Naive thymus-derived CD8-positive, alpha-beta T cell (primary cell): ENCODE data around the gene TBX19. TPM values are rescaled to one million over a fixed set of nuclear protein-coding genes. Genes with fewer than 3 reads are reported as not detected.

Experiments
- ATAC-seq, 2 donors: fragments of 150-1000 bp; cut with Tn5 transposase in 1 of 2; sonication (Bioruptor Pico), chemical (Tn5 transposase) in 1 of 2; 1 replicate in 1 of 2; 2 replicates in 1 of 2; pipeline ENCODE4 v1.10.0; 2021; ENCODE audit warnings: mild to moderate bottlenecking in 2 of 2, moderate library complexity in 2 of 2
- POLR2A ChIA-PET: fragments of 350-600 bp; sonication (Branson Sonifier 250); formaldehyde crosslinking; loops from one replicate; lab custom pipeline; 2021; ENCODE audit warnings: antibody characterized with exemption; lab: Charles Lee
- DNase-seq, 10 donors: peaks; one replicate each; pipeline versions ENCODE4 v3.0.0 to v3.0.0-alpha.2; 2020 to 2022
- H3K27ac Mint-ChIP-seq, 10 donors: one replicate each; pipeline ENCODE4 v1.8.0; 2020 to 2022; ENCODE audit warnings: mild to moderate bottlenecking in 10 of 10, mixed read lengths in 10 of 10, moderate library complexity in 4 of 10, inconsistent platforms in 1 of 10
- H3K27me3 Mint-ChIP-seq, 5 donors: one replicate each; pipeline ENCODE4 v1.8.0; 2021 to 2022; ENCODE audit warnings: mixed read lengths in 5 of 5
- H3K36me3 Mint-ChIP-seq, 3 donors: one replicate each; pipeline ENCODE4 v1.8.0; 2020 to 2022; ENCODE audit warnings: mixed read lengths in 3 of 3, mild to moderate bottlenecking in 2 of 3, inconsistent platforms in 1 of 3
- H3K4me1 Mint-ChIP-seq, 4 donors: one replicate each; pipeline ENCODE4 v1.8.0; 2021 to 2022; ENCODE audit warnings: mixed read lengths in 4 of 4
- H3K4me3 Mint-ChIP-seq, 10 donors: one replicate each; pipeline ENCODE4 v1.8.0; 2020 to 2022; ENCODE audit warnings: mild to moderate bottlenecking in 10 of 10, mixed read lengths in 10 of 10, moderate library complexity in 6 of 10, inconsistent platforms in 1 of 10
- H3K9me3 Mint-ChIP-seq, 9 donors: one replicate each; pipeline ENCODE4 v1.8.0; 2020 to 2022; ENCODE audit warnings: mixed read lengths in 9 of 9, mild to moderate bottlenecking in 3 of 9, inconsistent platforms in 1 of 9, moderate library complexity in 1 of 9
- polyA plus RNA-seq, 3 donors: library from polyadenylated mRNA; unstranded; fragments of 300-500 nt; fragmentation: Illumina TruSeq; gene quantifications; one replicate each; pipeline ENCODE4 v1.2.3, GENCODE V29; 2021
- total RNA-seq, 8 experiments: library from RNA in 2 of 8; stranded (reverse) in 2 of 8; gene quantifications; one replicate each; pipeline ENCODE4 v1.2.3 and lab custom pipeline; 2021 to 2026

TBX19 gene
- total and polyA plus RNA-seq, 5 experiments from 2014 or later: 1.2 to 3.6 (median 3.1) TPM

- Mint-ChIP-seq H3K4me3 (no peak overlapping the region), H3K4me1 (peaks cover 4 to 18% (median 11%) of the 10 kb centered on the region in 4 donors), H3K27ac (no peak overlapping the region), H3K9me3 (no peaks in the 10 kb centered on the region), H3K27me3 (no peaks in the 10 kb centered on the region), H3K36me3 (peaks cover 0 to 13% (median 7%) of the 10 kb centered on the region in 3 donors)
- DNase-seq (no peak), ATAC-seq (no peak)
- POLR2A ChIA-PET: no interaction called here
Measured at GRCh38 chr1:168285971-168286927, 5.6 kb downstream of the TBX19 start.

GRCh38 chr1:168287237-168287664 is 6.6 kb downstream of the TBX19 start:
- Mint-ChIP-seq H3K27me3 (no peaks in the 10 kb centered on the region), H3K27ac (no peak overlapping the region), H3K4me1 (peaks cover 4 to 18% (median 11%) of the 10 kb centered on the region in 4 donors), H3K36me3 (peaks cover 0 to 9% (median 8%) of the 10 kb centered on the region in 3 donors), H3K9me3 (no peaks in the 10 kb centered on the region), H3K4me3 (no peak overlapping the region)
- ATAC-seq (no peak), DNase-seq (no peak)
- POLR2A ChIA-PET: no interaction called here

DNA sequence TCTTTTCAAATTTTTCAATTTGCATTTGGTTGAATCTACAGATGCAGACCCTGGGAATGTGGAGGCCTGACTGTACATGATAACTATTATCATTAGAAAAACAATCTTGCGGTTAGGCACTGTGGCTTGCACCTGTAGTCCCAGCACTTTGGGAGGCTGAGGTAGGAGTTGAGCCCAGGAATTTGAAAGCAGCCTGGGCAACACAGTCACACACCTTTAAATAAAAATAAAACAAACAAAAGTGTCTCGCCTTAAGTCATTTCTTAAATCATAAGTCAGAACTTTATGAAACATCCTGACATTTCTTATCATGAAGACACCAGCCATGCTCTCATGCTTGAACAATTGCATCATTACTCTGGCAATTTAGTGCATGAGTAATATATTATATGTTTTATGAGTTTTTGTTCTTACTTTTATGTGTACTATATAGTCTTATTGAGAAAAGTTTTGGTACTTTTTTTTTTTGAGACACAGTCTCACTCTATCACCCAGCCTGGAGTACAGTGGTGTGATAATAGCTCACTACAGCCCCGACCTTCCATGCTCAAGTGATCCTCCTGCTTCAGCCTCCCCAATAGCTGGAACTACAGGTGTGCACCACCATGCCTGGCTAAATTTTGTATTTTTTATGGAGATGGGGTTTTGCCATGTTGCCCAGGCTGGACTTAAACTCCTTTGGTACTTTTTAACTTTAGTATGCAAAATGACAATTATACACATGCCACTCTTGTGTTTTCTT is 7.8 kb downstream of the TBX19 start:
- H3K27me3 Mint-ChIP-seq: no peaks in the 10 kb centered on the region
- no peaks in the 10 kb centered on the region for H3K9me3 Mint-ChIP-seq
- ATAC-seq: no peak
- no peak overlapping the region for H3K27ac Mint-ChIP-seq
- H3K36me3 Mint-ChIP-seq: peaks cover 6 to 12% (median 12%) of the 10 kb centered on the region in 3 donors
- peaks cover 2 to 18% (median 11%) of the 10 kb centered on the region in 4 donors for H3K4me1 Mint-ChIP-seq
- POLR2A ChIA-PET: no interaction called here
- no peak for DNase-seq
- no peak overlapping the region for H3K4me3 Mint-ChIP-seq

- no peaks in the 10 kb centered on the region for H3K9me3 Mint-ChIP-seq
- POLR2A ChIA-PET: no interaction called here
- H3K4me1 Mint-ChIP-seq: peaks cover 0 to 7% (median 3%) of the 10 kb centered on the region in 4 donors
- no peak overlapping the region for H3K4me3 Mint-ChIP-seq
- no peak overlapping the region for H3K27ac Mint-ChIP-seq
- DNase-seq: no peak
- H3K36me3 Mint-ChIP-seq: peaks cover 6 to 12% (median 10%) of the 10 kb centered on the region in 3 donors
- H3K27me3 Mint-ChIP-seq: no peaks in the 10 kb centered on the region
- no peak for ATAC-seq
Measured at GRCh38 chr1:168291222-168291837, 10.7 kb downstream of the TBX19 start.

GRCh38 chr1:168293356-168293755 is 12.7 kb downstream of the TBX19 start:
- no peak overlapping the region for H3K27ac Mint-ChIP-seq
- no peak overlapping the region for H3K4me3 Mint-ChIP-seq
- peaks cover 6 to 13% (median 12%) of the 10 kb centered on the region in 3 donors for H3K36me3 Mint-ChIP-seq
- no peaks in the 10 kb centered on the region for H3K4me1 Mint-ChIP-seq
- ATAC-seq (no peak), DNase-seq (no peak)
- POLR2A ChIA-PET: no interaction called here
- H3K9me3 Mint-ChIP-seq: no peaks in the 10 kb centered on the region
- H3K27me3 Mint-ChIP-seq: no peaks in the 10 kb centered on the region

GRCh38 chr1:168295411-168296114 is 14.9 kb downstream of the TBX19 start:
- ATAC-seq (no peak), DNase-seq (no peak)
- H3K36me3 Mint-ChIP-seq: peaks cover 6 to 22% (median 12%) of the 10 kb centered on the region in 3 donors
- no peaks in the 10 kb centered on the region for H3K9me3 Mint-ChIP-seq
- H3K27ac Mint-ChIP-seq: no peak overlapping the region
- no peaks in the 10 kb centered on the region for H3K4me1 Mint-ChIP-seq
- POLR2A ChIA-PET: interaction anchor here (0.7 kb wide), 1 partner anchor 742 kb away, joined by 3 read pairs; no protein-coding TSS in a partner anchor
- no peaks in the 10 kb centered on the region for H3K27me3 Mint-ChIP-seq
- no peak overlapping the region for H3K4me3 Mint-ChIP-seq

DNA sequence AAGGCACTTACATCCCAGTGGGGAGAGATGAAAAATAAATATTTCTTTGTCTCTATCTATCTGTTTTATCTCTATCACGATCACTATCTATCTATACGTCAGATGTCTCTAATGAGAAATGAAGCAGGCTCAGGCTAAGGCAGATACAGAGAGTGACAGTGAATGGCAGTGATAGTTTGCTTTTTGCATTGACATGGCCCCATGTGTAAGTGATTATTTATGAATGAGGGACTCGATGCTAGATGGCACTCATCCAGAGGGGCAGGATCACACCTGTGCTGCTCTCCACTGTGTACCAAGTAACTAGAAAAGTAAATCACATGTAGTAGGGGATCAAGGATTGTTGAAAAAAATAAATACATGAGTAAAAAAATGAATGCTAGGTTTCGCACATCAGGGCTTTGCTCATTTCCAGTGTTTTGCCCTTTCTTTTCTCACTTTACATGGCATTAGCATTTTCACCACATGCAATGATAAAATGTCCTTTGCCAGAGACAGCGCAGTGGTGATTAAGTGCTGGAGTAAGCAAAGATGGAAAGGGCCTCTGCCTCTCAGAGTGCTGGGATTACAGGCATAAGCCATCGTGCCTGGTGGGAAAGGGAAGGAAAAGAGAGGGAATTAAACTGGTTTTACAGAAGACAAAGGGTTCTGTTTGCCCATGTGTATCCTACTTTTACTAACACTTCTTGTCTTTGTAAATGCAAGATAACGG is 16.5 kb downstream of the TBX19 start:
- no peak for DNase-seq
- no peak overlapping the region for H3K27ac Mint-ChIP-seq
- no peaks in the 10 kb centered on the region for H3K9me3 Mint-ChIP-seq
- no peaks in the 10 kb centered on the region for H3K4me1 Mint-ChIP-seq
- no peaks in the 10 kb centered on the region for H3K27me3 Mint-ChIP-seq
- no peak overlapping the region for H3K4me3 Mint-ChIP-seq
- peaks cover 6 to 22% (median 14%) of the 10 kb centered on the region in 3 donors for H3K36me3 Mint-ChIP-seq
- POLR2A ChIA-PET: no interaction called here
- ATAC-seq: no peak

- H3K27ac Mint-ChIP-seq: no peak overlapping the region
- no peaks in the 10 kb centered on the region for H3K27me3 Mint-ChIP-seq
- no peak for DNase-seq
- H3K4me1 Mint-ChIP-seq: peaks cover 0 to 2% (median 0%) of the 10 kb centered on the region in 4 donors
- POLR2A ChIA-PET: no interaction called here
- peaks cover under 1 to 24% (median 17%) of the 10 kb centered on the region in 3 donors for H3K36me3 Mint-ChIP-seq
- no peaks in the 10 kb centered on the region for H3K9me3 Mint-ChIP-seq
- ATAC-seq: no peak
- H3K4me3 Mint-ChIP-seq: no peak overlapping the region
Measured at GRCh38 chr1:168298446-168298845, 17.8 kb downstream of the TBX19 start.

DNA sequence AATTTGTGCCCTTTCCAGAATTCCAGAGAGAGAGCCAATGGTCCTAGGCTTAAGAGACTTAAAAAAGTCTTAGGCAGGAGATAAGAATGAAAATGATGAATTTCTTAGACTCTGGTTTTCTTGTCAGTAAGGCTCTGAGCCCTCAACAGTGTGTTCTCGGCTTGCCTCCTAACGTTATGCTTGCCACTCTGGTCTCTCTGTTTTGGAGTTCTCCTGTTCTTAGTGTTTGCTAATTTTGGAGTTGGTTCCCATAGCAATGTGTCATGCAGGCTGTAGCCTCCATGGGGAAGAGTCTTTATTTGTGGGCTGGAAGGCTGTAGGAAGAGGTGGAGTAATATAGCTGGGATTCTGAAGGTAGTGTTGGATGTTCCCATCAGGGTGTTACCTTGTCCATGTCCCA is 19.9 kb downstream of the TBX19 start:
- no peaks in the 10 kb centered on the region for H3K9me3 Mint-ChIP-seq
- no peak for ATAC-seq
- no peak overlapping the region for H3K4me3 Mint-ChIP-seq
- no peak for DNase-seq
- H3K27me3 Mint-ChIP-seq: no peaks in the 10 kb centered on the region
- peaks cover 0 to 2% (median 0%) of the 10 kb centered on the region in 4 donors for H3K4me1 Mint-ChIP-seq
- POLR2A ChIA-PET: no interaction called here
- H3K27ac Mint-ChIP-seq: no peak overlapping the region
- H3K36me3 Mint-ChIP-seq: peaks cover 0 to 23% (median 20%) of the 10 kb centered on the region in 3 donors

DNA sequence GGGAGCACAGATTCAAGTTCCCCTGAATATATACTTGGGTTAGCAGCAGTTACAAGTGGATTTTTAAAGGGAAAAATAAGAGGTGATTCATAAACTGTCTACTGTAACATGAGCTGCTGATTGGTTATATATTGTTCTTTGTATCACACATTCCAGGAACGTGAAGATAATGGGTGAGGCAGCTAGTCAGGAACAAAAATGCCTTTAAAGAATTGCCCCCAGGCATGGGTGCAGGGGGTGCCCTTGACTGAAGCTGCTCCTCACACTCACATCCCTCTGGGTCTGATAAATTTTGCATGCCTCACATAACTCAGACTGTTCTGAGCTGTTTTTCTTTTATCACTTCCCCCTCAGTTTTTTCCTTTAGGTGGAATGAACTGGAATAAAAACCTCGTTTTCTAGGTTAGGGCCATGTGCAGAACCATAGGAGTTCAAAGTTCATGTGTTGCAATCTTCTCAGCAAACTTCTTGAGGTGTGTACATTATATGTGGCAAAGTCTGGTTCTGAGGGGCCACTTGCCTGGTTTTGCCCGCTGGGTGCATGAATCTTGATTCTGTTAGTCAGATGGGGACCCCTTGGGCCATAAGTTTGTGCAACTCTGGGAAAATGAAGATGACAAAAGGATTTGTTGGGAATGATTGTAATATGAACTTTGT is 21.1 kb downstream of the TBX19 start:
- POLR2A ChIA-PET: no interaction called here
- no peaks in the 10 kb centered on the region for H3K27me3 Mint-ChIP-seq
- DNase-seq (no peak), ATAC-seq (no peak)
- H3K9me3 Mint-ChIP-seq: no peaks in the 10 kb centered on the region
- no peak overlapping the region for H3K27ac Mint-ChIP-seq
- H3K36me3 Mint-ChIP-seq: peaks cover 0 to 32% (median 23%) of the 10 kb centered on the region in 3 donors
- peaks cover 0 to 2% (median 0%) of the 10 kb centered on the region in 4 donors for H3K4me1 Mint-ChIP-seq
- H3K4me3 Mint-ChIP-seq: no peak overlapping the region

DNA sequence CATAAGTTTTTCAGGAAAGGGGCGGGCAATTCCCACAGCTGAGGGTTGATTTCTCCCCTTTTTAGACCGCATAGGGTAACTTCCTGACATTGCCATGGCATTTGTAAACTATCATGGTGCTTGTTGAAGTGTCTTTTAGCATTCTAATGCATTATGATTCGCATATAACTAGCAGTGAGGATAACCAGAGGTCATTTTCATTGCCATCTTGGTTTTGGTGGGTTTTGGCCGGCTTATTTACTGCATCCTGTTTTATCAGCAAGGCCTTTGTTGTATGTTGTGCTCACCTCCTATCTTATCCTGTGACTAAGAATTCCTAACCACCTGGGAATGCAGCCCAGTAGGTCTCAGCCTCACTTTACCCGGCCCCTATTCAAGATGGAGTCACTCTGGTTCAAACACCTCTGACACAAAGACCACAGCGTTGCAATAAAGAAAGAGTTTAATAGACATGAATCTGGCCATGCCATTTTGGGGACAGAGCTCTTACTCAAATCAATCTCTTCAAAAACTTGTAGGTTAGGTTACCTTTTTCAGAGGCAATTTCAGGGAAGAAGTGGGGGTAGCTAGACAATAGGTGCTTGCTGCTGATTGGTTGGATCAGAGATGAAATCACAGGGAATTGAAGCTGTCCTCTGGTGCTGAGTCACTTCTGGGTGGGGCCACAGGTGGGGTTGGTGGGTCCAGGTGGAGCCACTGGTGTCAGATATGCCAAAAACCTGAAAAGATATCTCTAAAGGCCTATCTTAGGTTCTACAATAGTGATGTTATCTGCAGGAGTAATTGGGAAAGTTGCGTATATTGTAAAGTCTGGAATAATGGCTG is 23.3 kb downstream of the TBX19 start:
- no peak overlapping the region for H3K27ac Mint-ChIP-seq
- POLR2A ChIA-PET: no interaction called here
- H3K9me3 Mint-ChIP-seq: no peaks in the 10 kb centered on the region
- peaks cover 0 to 2% (median 0%) of the 10 kb centered on the region in 4 donors for H3K4me1 Mint-ChIP-seq
- H3K4me3 Mint-ChIP-seq: no peak overlapping the region
- no peak for DNase-seq
- H3K27me3 Mint-ChIP-seq: no peaks in the 10 kb centered on the region
- no peak for ATAC-seq
- H3K36me3 Mint-ChIP-seq: peaks cover 0 to 33% (median 30%) of the 10 kb centered on the region in 3 donors
